T1000 (cell line): ENCODE results near the gene HOXB13.

Experiments
- DNase-seq: peaks from one replicate; lab custom pipeline; 2025; ENCODE audit warnings: mixed read lengths; lab: John Stamatoyannopoulos, UW

HOXB13 gene

GRCh38 chr17:48748718-48749566 is 20.4 kb upstream of the HOXB13 start:
- no peak for DNase-seq

GRCh38 chr17:48747445-48748363 is 19.2 kb upstream of the HOXB13 start:
- DNase-seq: no peak

- DNase-seq: no peak
Observed at GRCh38 chr17:48746916-48747444, 18.4 kb upstream of the HOXB13 start.

- DNase-seq: no peak
Observed at GRCh38 chr17:48745381-48746275, 17.1 kb upstream of the HOXB13 start.

- no peak for DNase-seq
Observed at GRCh38 chr17:48740537-48740936, 12.0 kb upstream of the HOXB13 start.

GRCh38 chr17:48738803-48739526 is 10.4 kb upstream of the HOXB13 start:
- no peak for DNase-seq

GRCh38 chr17:48738424-48738802 is 9.9 kb upstream of the HOXB13 start:
- no peak for DNase-seq

GRCh38 chr17:48737330-48738043 is 8.9 kb upstream of the HOXB13 start:
- no peak for DNase-seq

GRCh38 chr17:48735062-48735351 is 6.5 kb upstream of the HOXB13 start:
- no peak for DNase-seq

- no peak for DNase-seq
Observed at GRCh38 chr17:48734333-48735061, 5.9 kb upstream of the HOXB13 start.

GRCh38 chr17:48733632-48734328 is 5.2 kb upstream of the HOXB13 start:
- no peak for DNase-seq

GRCh38 chr17:48732688-48733629 is 4.4 kb upstream of the HOXB13 start:
- DNase-seq: no peak

GRCh38 chr17:48731355-48731754 is 2.8 kb upstream of the HOXB13 start:
- DNase-seq: no peak

GRCh38 chr17:48730240-48730550 is 1.6 kb upstream of the HOXB13 start:
- DNase-seq: no peak

GRCh38 chr17:48729335-48730239 is 1.0 kb upstream of the HOXB13 start:
- DNase-seq: no peak

- no peak for DNase-seq
Observed at GRCh38 chr17:48727415-48728175, 955 bp downstream of the HOXB13 start.
